ENCODE results near the gene SALL3. TPM values are rescaled to one million over a fixed set of nuclear protein-coding genes. Genes with fewer than 3 reads are reported as not detected.
A peak's percentile ranks its signal among the peaks of the same experiment; 100 is the strongest.

SALL3 gene
- total RNA-seq, 1 donor from 2014 or later = not detected

GRCh38 chr18:78965260-78965659 is 14.4 kb upstream of the SALL3 start:
- DNase-seq (ENCODE audit: low read depth in 2 of 2) = no peak

GRCh38 chr18:78965917-78966792 is 13.5 kb upstream of the SALL3 start:
- DNase-seq (ENCODE audit: low read depth in 2 of 2) = no peak

- DNase-seq (ENCODE audit: low read depth in 2 of 2) = no peak
Measured at GRCh38 chr18:78966793-78967106, 12.9 kb upstream of the SALL3 start.

- DNase-seq (ENCODE audit: low read depth in 2 of 2) = no peak
Measured at GRCh38 chr18:78967692-78968091, 11.9 kb upstream of the SALL3 start.

- no peak for DNase-seq (ENCODE audit: low read depth in 2 of 2)
Measured at GRCh38 chr18:78969574-78970315, 9.9 kb upstream of the SALL3 start.

GRCh38 chr18:78970774-78971333 is 8.8 kb upstream of the SALL3 start:
- DNase-seq (ENCODE audit: low read depth in 2 of 2) = no peak

GRCh38 chr18:78971511-78972245 is 7.9 kb upstream of the SALL3 start:
- no peak for DNase-seq (ENCODE audit: low read depth in 2 of 2)

- DNase-seq (ENCODE audit: low read depth in 2 of 2) = no peak
Measured at GRCh38 chr18:78972385-78972918, 7.2 kb upstream of the SALL3 start.

GRCh38 chr18:78972930-78973331 is 6.7 kb upstream of the SALL3 start:
- DNase-seq (ENCODE audit: low read depth in 2 of 2) = no peak

GRCh38 chr18:78973357-78974083 is 6.1 kb upstream of the SALL3 start:
- no peak for DNase-seq (ENCODE audit: low read depth in 2 of 2)

GRCh38 chr18:78974115-78974761 is 5.4 kb upstream of the SALL3 start:
- DNase-seq (ENCODE audit: low read depth in 2 of 2) = no peak

- no peak for DNase-seq (ENCODE audit: low read depth in 2 of 2)
Measured at GRCh38 chr18:78975292-78975691, 4.3 kb upstream of the SALL3 start.

- DNase-seq (ENCODE audit: low read depth in 2 of 2) = no peak
Measured at GRCh38 chr18:78975699-78976335, 3.8 kb upstream of the SALL3 start.

GRCh38 chr18:78976765-78977636 is 2.6 kb upstream of the SALL3 start:
- DNase-seq (ENCODE audit: low read depth in 2 of 2) = no peak

GRCh38 chr18:78977637-78978348 is 1.8 kb upstream of the SALL3 start:
- no peak for DNase-seq (ENCODE audit: low read depth in 2 of 2)

- peak in 1 of 2 donors; percentile 17 for DNase-seq (ENCODE audit: low read depth in 2 of 2)
Measured at GRCh38 chr18:78978349-78979055, 1.1 kb upstream of the SALL3 start.

- peak in 1 of 2 donors; percentile 14 for DNase-seq (ENCODE audit: low read depth in 2 of 2)
Measured at GRCh38 chr18:78979056-78979729, 425 bp upstream of the SALL3 start.
